Right cardiac atrium (tissue), 5 donors: Measurements from ENCODE around the gene TRIM31. TPM values are rescaled to one million over a fixed set of nuclear protein-coding genes. Genes with fewer than 3 reads are reported as not detected.

Experiments
- ATAC-seq, 2 donors: fragments of 200-7000 bp; cut with Tn5 transposase; one replicate each; pipeline versions ENCODE4 v1.8.0 to v1.9.1; 2020; ENCODE audit warnings: moderate library complexity in 2 of 2, mild to moderate bottlenecking in 1 of 2
- DNase-seq, 3 donors: peaks; one replicate each; pipeline ENCODE4 v3.0.0-alpha.2; 2020
- H3K27ac ChIP-seq: one replicate; pipeline ENCODE4 v1.5.1; 2013; ENCODE audit warnings: mild to moderate bottlenecking, low read length, control low read depth, moderate library complexity
- H3K27me3 ChIP-seq: one replicate; pipeline ENCODE4 v1.6.1; 2013; ENCODE audit not compliant: control insufficient read depth, insufficient read depth
- H3K4me1 ChIP-seq: one replicate; pipeline ENCODE4 v1.6.1; 2013; ENCODE audit warnings: low read length; ENCODE audit not compliant: control insufficient read depth, insufficient read depth
- H3K4me3 ChIP-seq: one replicate; pipeline ENCODE4 v1.5.1; 2013; ENCODE audit warnings: low read length, control low read depth
- H3K9me3 ChIP-seq: one replicate; pipeline ENCODE4 v1.6.1; 2013; ENCODE audit warnings: low read length; ENCODE audit not compliant: control insufficient read depth
- WGBS: extraction: QIAGEN DNeasy Blood & Tissue Kit; methylation state at CpG from one replicate; pipeline ENCODE4 v1.1.7; 2013; 5-methylcytosine and 5-hydroxymethylcytosine counted together
- intact Hi-C, 4 donors: fragments of 100-400 bp; cut with DNase I; formaldehyde crosslinking; loops; one replicate each; pipeline versions ENCODE4 v1.11.0 to v1.14.0; 2022 to 2023
- polyA plus RNA-seq: library from polyadenylated mRNA; stranded (reverse); fragments of 200-250 nt; gene quantifications from one replicate; pipeline ENCODE4 v1.2.3, GENCODE V29; 2013
- total RNA-seq, 4 donors: library from RNA; stranded (reverse); fragmentation: NEBNext Ultra II Directional; extraction: Animal tissue kit (Norgen Biotek cat#: 25700); gene quantifications; one replicate each; pipeline ENCODE4 v1.2.1, GENCODE V29; 2021
- donor health status: healthy with polysubstance abuse.
- donor health status: DM: no; HTN: yes; CAD: no.
- donor health status: DM: no; HTN: no; CAD: no.
- donor health status: DM: no; HTN: yes; CAD: no; lungs with severe emphysema.
- donor health status: DM: yes; HTN: yes; CAD: no.

TRIM31 gene
- total and polyA plus RNA-seq, 5 donors = not detected

DNA sequence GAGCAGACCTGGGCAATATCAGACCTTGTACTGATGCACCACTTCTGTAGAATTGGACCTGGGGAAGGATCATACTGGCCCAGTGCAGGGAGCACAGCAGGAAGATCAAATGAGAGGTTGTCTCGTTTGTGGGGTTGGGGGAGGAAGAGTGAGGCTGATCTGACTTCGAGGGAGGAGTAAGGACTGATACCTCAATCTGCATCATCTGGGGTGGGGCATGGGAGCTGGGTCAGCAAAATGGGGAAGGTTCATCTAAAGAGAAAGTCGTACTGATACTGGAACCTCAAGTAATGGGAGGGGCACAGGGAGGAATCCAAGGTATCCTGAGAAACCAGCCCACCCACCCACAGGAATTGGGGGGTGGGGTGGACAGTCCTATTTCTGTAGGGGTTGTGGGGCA, 41.0 kb downstream of the TRIM31 start:
- no peak for DNase-seq
- intact Hi-C loops = no loop called here
- H3K4me3 ChIP-seq = no peak overlapping the region
- 42% methylated on average over 3 of the region's 3 CpGs for WGBS
- no peak overlapping the region for H3K27ac ChIP-seq
- no peaks in the 10 kb centered on the region for H3K27me3 ChIP-seq
- ATAC-seq = no peak
- no peaks in the 10 kb centered on the region for H3K9me3 ChIP-seq
- H3K4me1 ChIP-seq = no peaks in the 10 kb centered on the region

DNA sequence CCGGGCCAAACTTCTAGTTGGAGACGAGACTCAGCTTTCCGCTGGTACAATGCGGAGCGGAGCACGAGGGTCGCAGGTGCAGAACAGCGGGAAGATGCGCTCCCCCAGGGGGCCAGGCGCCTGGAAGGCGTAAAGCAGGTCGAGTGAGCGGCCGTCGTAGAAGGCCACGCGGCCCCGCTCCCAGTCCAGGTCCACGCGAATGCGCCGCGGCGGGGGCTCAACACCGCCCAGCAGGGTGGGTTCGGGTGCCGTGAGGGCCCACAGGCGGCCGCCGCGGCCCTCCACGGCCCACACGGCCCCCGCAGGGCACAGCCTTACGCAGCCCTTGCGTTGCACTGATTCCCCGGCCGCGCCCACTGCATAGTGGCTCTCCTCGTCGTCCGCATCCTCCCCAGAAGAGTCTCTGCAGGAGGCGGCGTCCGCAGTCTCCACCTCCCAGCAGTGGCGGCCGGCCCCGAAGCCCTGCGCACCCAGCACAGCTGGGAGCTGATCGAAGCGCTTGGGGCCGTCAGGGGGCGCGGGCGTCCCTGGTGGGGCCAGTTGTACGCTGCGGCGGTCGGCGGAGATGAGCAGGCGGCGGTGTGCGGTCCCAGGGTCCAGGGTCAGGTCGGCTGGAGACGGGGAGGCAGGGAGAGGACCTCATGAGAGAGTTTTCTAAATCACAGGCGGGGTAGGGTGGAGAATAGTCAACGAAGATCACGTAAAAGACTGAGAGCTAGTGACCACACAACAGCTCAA, 41.6 kb downstream of the TRIM31 start:
- WGBS = 14% methylated on average over 68 of the region's 68 CpGs
- Histone ChIP-seq H3K27me3 (no peaks in the 10 kb centered on the region), H3K9me3 (no peaks in the 10 kb centered on the region), H3K4me3 (peak overlapping the region; percentile 20), H3K4me1 (no peaks in the 10 kb centered on the region), H3K27ac (no peak overlapping the region)
- DNase-seq (peak in 2 of 3 donors; percentile 66 to 73), ATAC-seq (no peak)
- intact Hi-C loops = no loop called here

DNA sequence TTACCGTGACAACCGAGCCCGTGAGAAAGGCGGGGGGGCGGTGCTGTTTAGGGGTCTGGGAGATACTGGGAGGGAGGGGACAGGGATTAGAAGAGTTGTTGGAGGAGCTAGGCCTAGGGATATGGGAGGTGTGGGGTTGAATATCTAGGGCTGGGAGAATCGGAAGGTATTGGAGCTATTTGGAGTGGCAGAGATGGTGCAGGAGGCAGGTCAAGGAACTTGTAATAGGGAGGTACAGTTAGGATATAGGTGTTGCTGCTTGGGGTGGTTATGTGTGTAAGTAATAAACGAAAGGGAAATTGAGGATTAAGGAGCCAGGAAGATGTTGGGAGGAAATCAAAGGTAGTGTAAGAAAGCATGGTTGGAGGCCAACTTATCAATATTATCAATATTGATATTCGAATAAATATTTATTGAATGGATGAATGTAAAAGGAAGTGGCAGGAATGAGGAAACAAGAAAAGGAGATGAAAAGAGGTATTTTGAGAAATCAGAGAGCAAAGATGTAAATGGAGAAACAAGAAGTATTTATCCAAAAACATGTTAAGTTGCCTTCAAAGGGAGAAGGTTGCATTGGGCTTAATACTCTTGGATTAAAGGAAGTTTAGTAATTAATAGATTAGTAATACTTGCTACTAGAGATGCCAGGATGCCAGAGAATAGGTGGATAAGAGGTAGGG, 45.3 kb downstream of the TRIM31 start:
- ATAC-seq = no peak
- peak in 1 of 3 donors; percentile 84 for DNase-seq
- Histone ChIP-seq H3K27me3 (no peaks in the 10 kb centered on the region), H3K9me3 (no peaks in the 10 kb centered on the region), H3K27ac (peak overlapping the region; percentile 51), H3K4me1 (peaks cover 3% of the 10 kb centered on the region), H3K4me3 (peak overlapping the region; percentile 85)
- 13% methylated on average over 8 of the region's 8 CpGs for WGBS
- intact Hi-C loops = loop anchor here in 1 of 4 donors (5.0 kb wide), 1 partner anchor 35 kb away; no protein-coding TSS in a partner anchor

DNA sequence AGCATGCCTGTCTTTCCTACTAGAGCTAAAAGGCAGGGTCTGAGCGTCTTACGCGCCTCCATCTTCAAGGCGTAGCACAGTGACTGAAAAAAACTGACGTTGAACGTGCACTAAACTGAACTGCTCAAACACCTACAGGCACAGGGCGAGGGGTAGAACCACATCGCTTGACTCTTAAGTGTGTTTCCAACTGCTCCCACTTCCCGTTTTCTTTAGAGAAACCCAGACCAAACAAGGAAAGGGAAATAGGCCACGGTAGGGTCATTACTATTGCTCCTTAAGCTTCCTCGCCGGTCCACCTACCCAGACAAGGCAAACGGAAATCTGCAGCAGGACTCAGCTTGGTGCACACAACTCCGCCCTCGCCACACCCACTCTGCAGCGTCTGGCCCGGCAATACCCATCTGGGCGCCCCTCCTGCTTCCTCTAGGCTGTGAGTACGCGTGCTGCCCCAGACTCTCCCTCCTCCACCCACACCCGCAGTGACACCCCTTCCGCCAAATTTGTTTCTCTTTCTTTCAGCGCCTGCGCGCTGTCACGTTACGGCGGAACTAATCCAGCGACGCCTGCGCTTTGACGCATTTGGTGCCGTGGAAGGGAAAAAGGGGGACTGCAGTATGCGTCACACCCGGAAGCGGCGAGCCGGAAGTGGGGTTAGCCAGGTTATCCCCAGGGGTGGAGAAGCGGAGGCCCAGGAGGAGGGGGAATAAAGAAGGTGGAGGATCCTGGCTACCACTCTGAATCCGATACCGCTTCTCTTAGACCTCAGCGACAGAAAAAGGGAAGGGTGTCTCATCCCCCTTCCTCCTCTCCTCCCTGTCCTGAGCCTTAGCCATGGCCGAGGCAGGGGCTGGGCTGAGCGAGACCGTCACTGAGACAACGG, 46.1 kb downstream of the TRIM31 start, which contains the start of gene PPP1R11:
PPP1R11 (plus strand) TSS at position 622 of the 883 bp plus-strand sequence; CDS start at position 835, 213 bp downstream.
- intact Hi-C loops = loop anchor here in 1 of 4 donors (5.0 kb wide), 1 partner anchor 35 kb away; no protein-coding TSS in a partner anchor
- H3K9me3 ChIP-seq = no peaks in the 10 kb centered on the region
- H3K27ac ChIP-seq = peak within 1 kb of the TSS; percentile 79
- no peaks in the 10 kb centered on the region for H3K27me3 ChIP-seq
- ATAC-seq (peak; percentile 99), DNase-seq (peak; percentile 98 to 99 (median 99))
- H3K4me1 ChIP-seq = peaks cover 7% of the 10 kb centered on the region
- WGBS = under 1% methylated on average over 46 of the region's 46 CpGs
- H3K4me3 ChIP-seq = peak within 1 kb of the TSS; percentile 85

DNA sequence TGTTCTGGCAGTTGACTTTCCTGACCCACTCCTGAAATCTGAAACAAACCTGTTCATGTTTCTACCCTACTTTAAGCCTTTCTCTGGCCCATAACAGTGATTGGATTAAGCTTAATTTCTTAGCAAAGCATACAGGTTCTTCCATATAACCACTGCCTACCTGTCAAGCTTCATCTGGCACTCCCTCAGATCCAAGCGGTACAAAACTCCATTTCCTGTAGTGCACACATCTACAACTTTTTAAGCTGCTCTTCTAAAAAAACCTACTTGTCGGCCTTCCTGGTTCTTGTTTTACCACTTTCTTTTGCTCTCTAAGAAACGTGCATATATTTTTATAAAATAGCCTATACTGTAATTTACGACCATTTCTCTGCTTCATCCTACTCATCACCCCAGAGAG, 46.8 kb downstream of the TRIM31 start:
- H3K4me3 ChIP-seq = peak overlapping the region; percentile 71
- intact Hi-C loops = loop anchor here in 1 of 4 donors (5.0 kb wide), 1 partner anchor 36 kb away; no protein-coding TSS in a partner anchor
- no peak for ATAC-seq

DNA sequence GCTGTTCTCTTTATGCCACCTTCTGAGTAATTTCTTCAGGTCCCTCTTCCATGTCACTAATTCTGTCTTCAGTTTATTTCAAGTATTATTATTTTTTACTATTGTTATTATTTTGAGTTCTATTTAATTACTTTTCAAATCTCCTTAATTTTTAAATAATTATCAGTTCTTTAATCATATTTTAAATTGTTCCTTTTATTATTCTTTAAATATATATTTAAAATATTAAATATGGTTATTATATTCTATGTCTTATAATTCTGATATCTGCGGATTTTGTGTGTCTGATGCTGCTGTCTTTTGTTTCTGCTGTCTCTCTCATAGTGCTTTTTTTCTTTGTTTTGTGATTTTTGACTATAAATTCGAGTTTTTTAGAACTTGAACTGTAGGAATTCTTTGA, 49.6 kb downstream of the TRIM31 start:
- DNase-seq (no peak), ATAC-seq (no peak)
- H3K9me3 ChIP-seq = no peaks in the 10 kb centered on the region
- no peak overlapping the region for H3K27ac ChIP-seq
- 65% methylated on average over 2 of the region's 2 CpGs for WGBS
- peaks cover 9% of the 10 kb centered on the region for H3K4me1 ChIP-seq
- intact Hi-C loops = no loop called here
- no peaks in the 10 kb centered on the region for H3K27me3 ChIP-seq
- H3K4me3 ChIP-seq = no peak overlapping the region

More for the DNA sequence above, 46.8 kb downstream of the TRIM31 start:
- no peak for DNase-seq
- Histone ChIP-seq H3K27ac (peak overlapping the region; percentile 79), H3K4me1 (peaks cover 9% of the 10 kb centered on the region), H3K27me3 (no peaks in the 10 kb centered on the region), H3K9me3 (no peaks in the 10 kb centered on the region)
- WGBS = 13% methylated on average over 4 of the region's 4 CpGs

DNA sequence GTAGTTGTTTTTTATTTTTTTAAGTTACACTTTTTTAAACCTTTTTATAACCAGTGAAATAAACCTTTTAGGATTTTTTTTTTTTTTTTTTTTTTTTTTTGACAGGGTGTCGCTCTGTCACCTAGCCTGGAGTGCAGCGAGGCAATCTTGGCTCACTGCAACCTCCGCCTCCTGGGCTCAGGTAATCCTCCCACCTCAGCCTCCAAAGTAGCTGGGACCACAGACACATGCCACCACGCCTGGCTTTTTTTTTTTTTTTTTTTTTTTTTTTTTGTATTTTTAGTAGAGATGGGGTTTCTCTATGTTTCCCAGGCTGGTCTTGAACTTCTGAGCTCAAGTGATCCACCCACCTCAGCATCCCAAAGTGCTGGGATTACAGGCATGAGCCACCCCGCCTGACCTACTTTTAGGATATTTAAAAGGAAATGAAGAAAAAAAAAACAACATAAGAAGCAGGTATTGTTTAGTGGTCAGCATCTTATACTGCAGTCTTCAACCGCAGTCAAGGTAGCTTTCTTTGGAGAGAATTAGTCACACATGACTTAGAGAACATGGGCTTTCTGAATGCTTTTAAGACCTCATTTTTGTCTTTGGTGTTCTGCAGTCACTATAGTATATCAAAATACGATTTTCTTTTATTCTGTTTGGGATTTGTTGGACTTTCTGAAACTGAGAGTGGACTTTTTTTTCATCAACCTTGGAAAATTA, 50.3 kb downstream of the TRIM31 start:
- WGBS = 91% methylated on average over 7 of the region's 7 CpGs
- peaks cover 9% of the 10 kb centered on the region for H3K4me1 ChIP-seq
- H3K27ac ChIP-seq = no peak overlapping the region
- intact Hi-C loops = no loop called here
- DNase-seq (no peak), ATAC-seq (no peak)
- H3K9me3 ChIP-seq = no peaks in the 10 kb centered on the region
- no peak overlapping the region for H3K4me3 ChIP-seq
- H3K27me3 ChIP-seq = no peaks in the 10 kb centered on the region

DNA sequence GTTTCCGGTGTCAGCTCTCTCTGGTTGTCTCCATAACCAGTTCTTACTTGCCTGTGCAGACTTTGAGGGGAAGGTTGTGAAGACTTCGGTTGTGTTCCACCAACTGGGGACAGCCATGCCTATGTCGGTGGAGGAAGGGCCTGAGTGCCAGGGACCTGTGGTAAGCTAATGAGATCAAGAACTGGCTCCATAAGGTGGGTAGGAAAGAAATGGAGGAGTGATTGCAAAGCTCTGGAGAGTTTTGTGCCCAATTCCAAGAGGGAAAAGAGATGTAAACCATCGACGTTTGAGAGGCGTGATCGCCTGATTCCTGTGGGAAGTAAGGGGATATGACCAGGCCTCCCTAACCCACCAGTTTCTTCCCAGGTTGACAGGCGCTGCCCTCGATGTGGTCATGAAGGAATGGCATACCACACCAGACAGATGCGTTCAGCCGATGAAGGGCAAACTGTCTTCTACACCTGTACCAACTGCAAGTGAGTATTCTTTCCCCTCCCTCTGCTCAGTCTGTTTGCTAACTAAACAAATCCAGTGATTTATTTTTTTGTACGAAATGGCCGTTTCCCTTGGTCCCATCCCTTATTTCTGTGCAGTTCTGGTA, 50.9 kb downstream of the TRIM31 start:
- peak overlapping the region; percentile 77 for H3K4me3 ChIP-seq
- DNase-seq (peak in 1 of 3 donors; percentile 25), ATAC-seq (no peak)
- H3K4me1 ChIP-seq = peaks cover 9% of the 10 kb centered on the region
- 55% methylated on average over 13 of the region's 13 CpGs for WGBS
- H3K9me3 ChIP-seq = no peaks in the 10 kb centered on the region
- no peaks in the 10 kb centered on the region for H3K27me3 ChIP-seq
- intact Hi-C loops = no loop called here
- peak overlapping the region; percentile 88 for H3K27ac ChIP-seq

DNA sequence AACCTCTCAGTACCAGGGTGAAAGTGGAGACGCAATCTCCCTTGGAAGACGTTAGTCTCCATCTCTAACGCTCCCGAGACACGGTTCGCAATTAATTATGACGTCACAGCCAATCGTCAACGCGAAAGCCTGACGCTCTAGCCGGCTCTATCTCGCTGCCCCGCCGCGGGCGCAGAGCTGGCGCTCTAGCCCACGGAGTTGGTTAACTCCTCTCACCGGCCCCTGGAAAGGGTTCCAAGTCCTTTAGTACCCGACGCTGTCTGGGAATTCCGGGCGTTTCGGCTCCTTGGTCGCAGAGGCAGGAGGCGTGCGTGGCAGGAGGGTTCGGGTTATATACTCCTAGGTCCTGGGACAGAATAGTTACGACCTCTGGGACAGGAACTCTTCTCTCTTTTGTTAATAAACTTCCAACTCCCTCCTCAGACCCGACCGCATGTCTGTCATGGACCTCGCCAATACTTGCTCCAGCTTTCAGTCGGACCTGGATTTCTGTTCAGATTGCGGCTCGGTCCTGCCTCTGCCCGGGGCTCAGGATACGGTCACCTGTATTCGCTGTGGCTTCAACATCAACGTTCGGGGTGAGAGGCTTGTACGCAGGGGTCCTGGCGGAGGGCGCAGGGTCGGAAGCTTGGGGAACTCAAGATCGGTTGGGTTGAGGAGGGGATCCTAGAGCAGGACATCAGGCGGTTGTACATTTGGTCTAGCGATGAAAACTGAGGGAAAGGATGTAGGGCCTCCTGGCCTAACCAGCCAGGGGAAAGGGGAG, 51.6 kb downstream of the TRIM31 start, which contains the start of gene POLR1H:
POLR1H (plus strand) TSS at position 174 of the 766 bp plus-strand sequence; CDS start at position 434, 260 bp downstream.
- H3K4me3 ChIP-seq = peak within 1 kb of the TSS; percentile 77
- intact Hi-C loops = no loop called here
- no peaks in the 10 kb centered on the region for H3K27me3 ChIP-seq
- H3K4me1 ChIP-seq = peaks cover 9% of the 10 kb centered on the region
- ATAC-seq (peak; percentile 99), DNase-seq (peak; percentile 94 to 97 (median 96))
- H3K9me3 ChIP-seq = no peaks in the 10 kb centered on the region
- under 1% methylated on average over 48 of the region's 48 CpGs for WGBS
- H3K27ac ChIP-seq = peak within 1 kb of the TSS; percentile 88
